Stimulated activated effector memory CD8-positive, alpha-beta T cell treated with anti-CD3 and anti-CD28 coated beads, Interleukin-12 subunit alpha, Interleukin-12 subunit beta, amount 100 ng/mL, for 72 hours (primary cell): ENCODE results near the gene SMIM5.
"Not testable (repeated sequence)": the region's sequence is repeated elsewhere in the genome, so short reads cannot be mapped to it uniquely, and the experiment has no call there.

Source experiments
- ATAC-seq: fragments of 150-1000 bp; cut with Tn5 transposase; 2 replicates; pipeline ENCODE4 v1.10.0; 2021
- DNase-seq, 2 donors: peaks; one replicate each; pipeline ENCODE4 v3.0.0; 2021 to 2022; ENCODE audit warnings: low spot score in 2 of 2
- H3K27ac Mint-ChIP-seq: one replicate; pipeline ENCODE4 v1.8.0; 2022; ENCODE audit warnings: mild to moderate bottlenecking, mixed read lengths
- H3K36me3 Mint-ChIP-seq: one replicate; pipeline ENCODE4 v1.8.0; 2022; ENCODE audit warnings: mild to moderate bottlenecking, mixed read lengths
- H3K4me1 Mint-ChIP-seq: one replicate; pipeline ENCODE4 v1.8.0; 2022; ENCODE audit warnings: mixed read lengths
- H3K4me3 Mint-ChIP-seq: one replicate; pipeline ENCODE4 v1.8.0; 2022; ENCODE audit warnings: mild to moderate bottlenecking, mixed read lengths
- H3K9me3 Mint-ChIP-seq: one replicate; pipeline ENCODE4 v1.8.0; 2022; ENCODE audit warnings: mixed read lengths

Gene SMIM5

DNA sequence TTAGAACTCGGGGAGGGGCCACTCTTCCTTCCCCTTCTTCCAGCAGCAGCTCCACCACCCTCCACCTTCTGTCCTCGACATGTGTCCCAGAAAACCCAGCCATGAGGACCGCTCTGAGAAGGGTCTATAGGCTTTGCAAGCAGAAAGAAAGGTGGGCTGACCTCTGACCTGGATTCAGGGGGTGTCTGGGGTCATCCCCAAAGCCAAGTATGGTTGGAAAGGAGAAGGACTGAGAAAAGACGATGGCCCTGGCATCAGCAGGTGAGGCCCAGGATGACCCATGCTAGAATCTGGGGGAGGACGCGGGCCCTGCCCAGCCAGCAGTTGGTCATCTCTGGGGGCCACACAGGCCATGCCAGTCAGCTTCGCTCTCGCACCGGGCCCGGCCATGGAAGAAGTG, 6.1 kb upstream of the SMIM5 start:
- no peak overlapping the region for H3K27ac Mint-ChIP-seq
- no peaks in the 10 kb centered on the region for H3K9me3 Mint-ChIP-seq
- H3K4me3 Mint-ChIP-seq, result no peak overlapping the region
- no peaks in the 10 kb centered on the region for H3K4me1 Mint-ChIP-seq
- ATAC-seq, result no peak
- DNase-seq, result no peak
- peaks cover 19% of the 10 kb centered on the region for H3K36me3 Mint-ChIP-seq

DNA sequence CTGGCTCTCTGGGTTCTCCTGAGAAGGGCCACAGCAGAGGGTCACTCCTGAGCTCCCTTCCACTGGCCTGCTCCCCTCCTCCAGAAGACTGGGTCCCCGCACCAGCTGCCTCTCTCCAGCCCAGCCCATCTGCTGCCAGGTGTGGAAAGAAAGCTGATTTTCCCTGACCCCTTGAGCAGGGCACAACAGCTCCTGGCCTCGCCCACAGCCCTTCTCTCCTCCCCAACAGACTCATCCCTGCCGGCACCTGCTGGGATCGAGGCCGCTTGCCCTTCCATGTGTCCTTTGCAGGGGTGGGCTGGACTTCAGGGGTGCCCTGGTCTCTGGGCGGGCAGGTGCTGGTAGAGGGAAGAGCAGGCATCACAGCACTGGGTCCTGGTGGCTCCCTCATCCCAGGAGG, 4.8 kb upstream of the SMIM5 start:
- Mint-ChIP-seq H3K36me3 (peaks cover 19% of the 10 kb centered on the region), H3K9me3 (no peaks in the 10 kb centered on the region), H3K4me1 (peaks cover under 1% of the 10 kb centered on the region), H3K4me3 (no peak overlapping the region), H3K27ac (peak overlapping the region; percentile 61)
- ATAC-seq, result no peak
- DNase-seq, result no peak

DNA sequence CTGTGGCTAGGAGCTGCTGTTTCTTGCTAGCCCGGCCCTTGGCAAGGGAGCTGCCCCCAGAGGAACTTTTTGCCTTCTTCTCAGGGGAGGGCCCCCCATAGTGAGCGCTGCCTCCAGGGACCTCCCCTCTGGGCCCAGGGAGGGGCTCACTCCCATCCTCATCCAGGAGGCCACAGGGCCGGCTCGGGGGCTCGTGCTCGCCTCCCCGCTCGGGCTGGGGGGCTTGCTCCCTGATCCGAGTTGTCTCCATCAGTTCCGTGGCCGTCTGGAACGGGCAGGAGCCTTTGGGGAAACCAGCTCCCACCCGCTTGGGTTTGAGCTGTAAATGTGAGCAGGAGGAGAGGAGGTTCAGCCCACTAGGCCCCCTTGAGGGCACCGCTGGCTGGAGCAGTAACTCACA, 4.1 kb upstream of the SMIM5 start:
- ATAC-seq, result no peak
- Mint-ChIP-seq H3K36me3 (peaks cover 19% of the 10 kb centered on the region), H3K4me3 (no peak overlapping the region), H3K9me3 (no peaks in the 10 kb centered on the region), H3K4me1 (peaks cover 8% of the 10 kb centered on the region), H3K27ac (peak overlapping the region; percentile 61)
- DNase-seq, result no peak

DNA sequence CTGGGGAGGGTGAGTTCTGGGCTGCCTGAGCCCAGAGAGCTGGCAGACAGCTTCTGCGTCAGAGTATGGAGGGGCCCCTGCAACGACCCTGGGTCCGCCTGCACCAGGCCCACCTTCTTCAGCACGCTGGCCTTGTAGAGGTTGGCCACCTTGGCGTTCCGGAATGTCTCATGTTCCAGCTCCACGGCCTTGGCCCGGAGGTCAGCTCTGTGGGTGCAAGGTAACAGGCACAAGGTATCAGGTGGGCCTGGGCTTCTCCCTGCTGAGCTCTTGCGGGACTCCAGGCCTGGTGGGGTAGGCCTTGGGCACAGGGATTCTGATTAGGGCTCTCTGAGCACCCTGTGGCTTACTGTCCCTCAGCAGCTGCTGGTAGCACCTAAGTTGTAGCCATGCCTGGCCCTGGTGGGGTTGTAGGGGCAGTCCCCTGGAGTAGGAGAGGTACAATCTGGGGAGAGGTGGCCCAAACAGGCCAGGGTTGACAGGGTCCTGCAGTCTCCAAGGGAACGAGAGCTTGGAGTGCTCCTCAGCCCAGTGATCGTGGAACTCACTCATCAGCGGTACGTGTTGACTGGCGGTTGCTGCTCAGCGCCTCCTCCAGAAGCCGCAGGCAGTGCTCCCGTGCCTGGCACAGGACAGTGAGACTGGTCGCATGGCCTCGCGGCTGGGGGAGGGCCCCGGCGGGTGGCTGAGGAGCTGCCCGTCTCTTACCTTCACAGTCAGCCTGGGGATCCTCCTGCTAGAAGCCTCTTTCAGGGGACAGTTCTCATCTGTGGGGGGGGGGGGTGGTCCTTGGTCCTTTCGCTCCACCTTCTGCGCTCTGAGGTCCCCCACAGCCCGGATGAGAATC, 2.9 kb upstream of the SMIM5 start:
- H3K4me3 Mint-ChIP-seq, result no peak overlapping the region
- ATAC-seq, result no peak
- no peaks in the 10 kb centered on the region for H3K9me3 Mint-ChIP-seq
- peaks cover 8% of the 10 kb centered on the region for H3K4me1 Mint-ChIP-seq
- DNase-seq, result no peak
- H3K27ac Mint-ChIP-seq, result no peak overlapping the region
- H3K36me3 Mint-ChIP-seq, result peaks cover 19% of the 10 kb centered on the region

DNA sequence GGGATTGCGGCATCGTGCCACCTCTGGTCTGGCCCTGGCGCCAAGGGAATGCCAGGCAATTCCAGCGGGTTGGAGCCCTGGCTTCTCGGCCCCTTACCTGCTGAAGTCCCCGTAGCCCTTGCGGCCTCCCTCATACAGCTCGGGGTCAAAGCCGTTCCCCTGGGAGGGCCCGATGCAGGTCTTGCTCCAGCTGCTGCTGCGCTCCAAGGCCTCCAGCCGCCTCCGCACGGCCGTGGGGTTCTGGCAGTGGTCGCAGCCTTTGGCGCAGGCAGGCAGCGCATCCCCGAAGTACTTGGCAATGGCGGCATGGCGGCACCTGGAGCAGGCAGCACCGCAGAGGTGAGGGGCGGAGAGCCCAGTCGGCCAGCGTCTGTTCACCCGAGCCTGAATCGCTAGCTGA, 1.9 kb upstream of the SMIM5 start:
- no peak overlapping the region for H3K27ac Mint-ChIP-seq
- H3K4me3 Mint-ChIP-seq, result no peak overlapping the region
- peaks cover 8% of the 10 kb centered on the region for H3K4me1 Mint-ChIP-seq
- H3K36me3 Mint-ChIP-seq, result peaks cover 19% of the 10 kb centered on the region
- no peaks in the 10 kb centered on the region for H3K9me3 Mint-ChIP-seq
- DNase-seq, result no peak
- no peak for ATAC-seq

DNA sequence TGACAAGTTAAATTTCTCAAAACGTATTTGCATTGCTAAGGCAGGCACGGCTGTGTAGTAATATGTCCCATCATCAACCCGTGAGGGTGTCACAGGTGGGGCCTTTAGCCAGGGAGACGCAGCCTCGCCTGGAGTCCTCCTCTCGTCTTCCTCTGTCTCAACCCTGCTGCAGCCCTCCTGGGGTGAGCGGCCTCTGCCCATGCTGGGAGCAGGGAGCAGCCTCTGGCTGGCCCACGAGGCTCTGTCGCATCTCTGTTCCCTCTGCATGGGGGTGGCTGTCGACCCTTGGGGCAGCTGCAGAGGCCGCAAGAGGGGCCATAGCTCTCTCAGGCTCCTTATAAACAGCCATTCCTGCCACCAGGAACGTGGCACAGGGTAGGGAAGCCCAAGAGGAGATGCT, 806 bp upstream of the SMIM5 start:
- DNase-seq (no peak), ATAC-seq (no peak)
- H3K4me1 Mint-ChIP-seq, result peaks cover 8% of the 10 kb centered on the region
- H3K4me3 Mint-ChIP-seq, result no peak overlapping the region
- no peak overlapping the region for H3K27ac Mint-ChIP-seq
- peaks cover 15% of the 10 kb centered on the region for H3K36me3 Mint-ChIP-seq
- no peaks in the 10 kb centered on the region for H3K9me3 Mint-ChIP-seq

DNA sequence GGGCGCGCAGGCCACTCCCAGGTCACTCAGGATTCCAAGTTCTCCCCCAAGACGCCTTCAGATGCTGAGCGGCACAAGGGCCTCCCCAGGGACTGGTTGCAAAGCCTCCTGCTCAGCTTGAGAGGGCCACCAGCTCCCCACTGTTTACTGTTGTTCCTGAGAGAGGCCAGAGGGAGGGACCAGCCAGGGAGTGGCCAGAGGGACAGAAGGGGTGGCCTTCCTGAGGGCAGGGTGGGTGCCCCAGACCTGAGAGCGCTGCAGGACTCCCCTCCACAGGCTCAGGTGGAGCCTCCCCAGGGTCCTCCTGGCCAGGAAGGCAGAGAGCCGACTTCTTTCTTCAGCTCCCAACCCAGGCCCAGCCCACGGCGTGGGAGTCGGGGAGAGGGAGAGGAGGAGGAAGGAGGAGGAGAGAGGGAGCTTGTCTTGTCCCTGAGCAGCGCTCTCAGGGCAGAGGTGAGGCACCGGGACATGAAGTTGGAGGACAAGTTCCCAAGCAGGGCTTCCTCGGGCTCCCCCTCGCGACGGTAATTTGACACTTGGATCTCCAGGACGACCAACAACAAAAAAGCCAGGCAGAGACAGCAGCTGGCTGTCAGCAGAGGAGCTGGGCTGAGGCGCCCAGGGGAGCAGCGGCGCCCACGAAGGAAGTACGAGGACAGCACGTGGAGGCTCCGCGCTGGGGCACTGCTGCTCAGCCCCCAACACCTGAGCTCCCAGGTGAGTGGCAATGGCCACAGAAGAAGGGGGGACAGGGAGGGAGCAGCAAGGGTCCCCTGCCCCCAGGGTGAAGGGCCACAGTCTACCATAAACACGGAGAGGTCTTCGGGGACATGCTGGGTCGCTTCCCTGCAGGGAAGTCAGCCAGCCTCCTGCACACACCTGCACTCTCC, 497 bp downstream of the SMIM5 start:
- no peaks in the 10 kb centered on the region for H3K9me3 Mint-ChIP-seq
- H3K4me3 Mint-ChIP-seq, result no peak overlapping the region
- DNase-seq, result no peak
- ATAC-seq, result no peak
- peaks cover 10% of the 10 kb centered on the region for H3K36me3 Mint-ChIP-seq
- H3K27ac Mint-ChIP-seq, result no peak overlapping the region
- H3K4me1 Mint-ChIP-seq, result peaks cover 8% of the 10 kb centered on the region

DNA sequence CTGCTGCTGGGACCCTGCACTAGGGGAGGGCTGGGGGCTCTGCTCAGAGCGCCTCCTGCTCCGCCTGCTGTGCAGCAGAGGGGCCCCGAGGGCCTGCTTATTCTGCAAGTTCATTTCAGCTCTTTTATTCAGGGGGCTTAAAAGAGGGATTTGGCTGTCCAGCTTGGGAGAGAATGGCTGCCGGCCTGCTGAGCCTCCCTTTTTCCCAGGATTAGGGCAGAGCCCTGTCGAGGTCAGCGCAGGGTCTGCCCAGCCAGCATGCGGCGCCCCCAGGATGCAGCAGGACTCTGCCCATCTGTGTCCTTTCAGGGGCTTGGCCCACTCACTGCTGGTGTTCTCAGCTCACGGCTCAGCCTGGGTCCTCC, 1.1 kb downstream of the SMIM5 start:
- no peak overlapping the region for H3K27ac Mint-ChIP-seq
- no peak overlapping the region for H3K4me3 Mint-ChIP-seq
- DNase-seq (no peak), ATAC-seq (no peak)
- H3K36me3 Mint-ChIP-seq, result peaks cover 10% of the 10 kb centered on the region
- peaks cover 8% of the 10 kb centered on the region for H3K4me1 Mint-ChIP-seq
- no peaks in the 10 kb centered on the region for H3K9me3 Mint-ChIP-seq

DNA sequence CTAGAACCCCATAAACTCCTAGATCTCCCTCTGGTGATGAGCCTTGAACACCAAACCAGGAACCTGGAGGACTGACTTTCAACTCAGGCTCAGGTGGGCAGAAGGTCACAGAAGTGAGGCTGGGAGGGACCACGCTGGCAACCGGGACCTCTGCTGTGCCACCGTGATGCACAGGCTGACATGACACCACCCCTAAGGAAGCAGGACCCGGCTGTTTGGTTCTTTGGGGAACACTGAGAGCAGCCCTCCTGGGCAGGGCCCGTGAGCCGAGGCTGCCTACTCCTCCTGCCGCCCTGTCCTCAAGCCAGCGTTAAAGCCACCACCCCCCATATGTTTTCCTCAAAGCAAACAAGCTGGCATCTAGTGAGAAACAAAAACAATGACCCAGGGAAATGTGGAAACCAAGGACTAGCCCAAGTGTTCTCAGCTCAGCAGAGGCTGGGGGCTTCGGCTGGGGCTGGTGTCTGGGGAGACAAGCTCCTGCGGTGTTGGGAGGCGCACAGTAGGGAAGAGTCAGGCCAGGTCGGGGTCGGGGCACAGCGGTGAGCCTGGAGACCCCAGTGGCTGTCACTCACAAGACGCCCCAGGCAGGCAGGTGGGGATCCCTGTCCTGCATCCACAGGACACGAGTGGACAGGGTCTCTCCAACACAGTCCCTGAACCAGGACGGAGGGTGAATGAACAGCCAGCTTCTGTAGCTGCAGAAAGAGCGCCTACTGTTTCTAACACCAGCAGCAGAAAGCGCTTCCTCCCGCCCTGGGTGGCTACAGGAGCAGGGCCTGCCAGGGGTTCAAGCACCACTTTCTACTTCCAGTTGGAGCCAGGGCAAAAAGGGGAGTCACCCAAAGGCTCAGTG, 1.7 kb downstream of the SMIM5 start:
- ATAC-seq (no peak), DNase-seq (no peak)
- H3K36me3 Mint-ChIP-seq, result peaks cover 10% of the 10 kb centered on the region
- H3K4me1 Mint-ChIP-seq, result peaks cover 8% of the 10 kb centered on the region
- no peaks in the 10 kb centered on the region for H3K9me3 Mint-ChIP-seq
- H3K27ac Mint-ChIP-seq, result no peak overlapping the region
- H3K4me3 Mint-ChIP-seq, result no peak overlapping the region

DNA sequence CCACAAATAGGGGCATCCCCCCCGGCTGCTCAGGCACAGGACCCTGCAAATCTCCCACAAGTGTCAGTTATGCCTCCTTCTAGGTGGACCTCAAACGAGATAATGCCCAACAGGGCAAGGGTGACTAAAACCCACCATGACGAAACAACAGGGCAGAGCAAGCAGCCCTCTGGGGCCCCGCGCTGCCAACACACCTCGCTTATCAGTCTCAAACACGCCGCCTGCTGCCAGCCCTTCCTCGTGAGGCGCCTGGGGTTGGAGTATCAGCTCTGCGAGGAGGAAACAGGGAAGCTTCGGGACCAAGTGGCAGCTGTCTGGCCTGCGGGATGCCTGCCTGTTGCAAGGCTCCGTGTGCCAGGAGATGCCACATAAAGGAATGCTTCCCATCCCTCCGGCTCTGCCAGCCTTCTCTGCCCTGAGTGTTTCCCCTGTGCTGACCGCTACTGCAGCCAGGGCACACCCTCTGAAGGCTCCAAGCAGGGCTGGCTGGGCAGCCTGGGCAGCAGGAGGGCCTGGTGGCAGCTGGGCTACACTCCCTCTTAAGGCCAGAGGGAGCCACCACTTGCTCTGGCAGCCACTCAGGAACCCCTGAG, 2.5 kb downstream of the SMIM5 start:
- H3K27ac Mint-ChIP-seq, result peak overlapping the region; percentile 68
- DNase-seq, result no peak
- peaks cover 8% of the 10 kb centered on the region for H3K4me1 Mint-ChIP-seq
- H3K36me3 Mint-ChIP-seq, result peaks cover 4% of the 10 kb centered on the region
- no peak for ATAC-seq
- no peaks in the 10 kb centered on the region for H3K9me3 Mint-ChIP-seq
- H3K4me3 Mint-ChIP-seq, result no peak overlapping the region

DNA sequence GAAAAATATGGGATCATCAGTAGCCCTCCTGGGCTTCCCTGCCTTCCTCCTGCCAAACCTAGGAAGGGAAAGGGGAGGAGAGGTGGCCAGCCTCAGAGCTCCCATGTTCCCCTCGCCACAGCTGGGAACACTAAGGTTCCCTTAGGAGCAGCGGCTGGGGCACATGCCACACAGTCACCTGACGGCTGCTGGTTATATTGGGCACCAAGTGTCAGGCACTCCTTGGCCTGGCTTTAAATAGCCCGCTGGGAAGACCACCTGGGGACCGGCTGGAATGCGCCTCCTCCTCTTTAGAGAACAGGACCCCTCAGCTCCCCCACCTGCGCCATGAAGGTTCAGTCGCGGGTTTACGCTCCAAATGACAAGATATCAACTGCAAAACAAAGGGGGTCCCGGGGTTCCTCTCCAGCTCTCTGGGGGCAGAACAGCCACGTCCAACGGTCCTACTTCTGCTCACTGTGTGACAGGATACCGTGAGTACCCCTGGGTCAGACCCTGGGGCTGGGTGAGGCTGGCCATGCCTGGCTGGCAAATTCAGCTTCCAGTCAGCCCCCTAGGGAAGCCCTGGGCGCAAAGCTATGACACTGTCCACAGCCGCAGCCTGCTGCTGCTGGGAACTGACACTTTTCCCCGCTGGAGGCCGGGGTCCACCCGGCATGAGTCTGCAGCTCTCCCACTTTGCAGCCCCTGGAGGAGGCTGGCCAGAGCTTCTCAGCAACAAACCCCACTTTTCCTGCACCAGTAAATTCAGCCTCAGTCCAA, 3.3 kb downstream of the SMIM5 start:
- Mint-ChIP-seq H3K9me3 (no peaks in the 10 kb centered on the region), H3K4me3 (no peak overlapping the region), H3K4me1 (peaks cover 8% of the 10 kb centered on the region), H3K27ac (no peak overlapping the region), H3K36me3 (no peaks in the 10 kb centered on the region)
- no peak for ATAC-seq
- no peak for DNase-seq

DNA sequence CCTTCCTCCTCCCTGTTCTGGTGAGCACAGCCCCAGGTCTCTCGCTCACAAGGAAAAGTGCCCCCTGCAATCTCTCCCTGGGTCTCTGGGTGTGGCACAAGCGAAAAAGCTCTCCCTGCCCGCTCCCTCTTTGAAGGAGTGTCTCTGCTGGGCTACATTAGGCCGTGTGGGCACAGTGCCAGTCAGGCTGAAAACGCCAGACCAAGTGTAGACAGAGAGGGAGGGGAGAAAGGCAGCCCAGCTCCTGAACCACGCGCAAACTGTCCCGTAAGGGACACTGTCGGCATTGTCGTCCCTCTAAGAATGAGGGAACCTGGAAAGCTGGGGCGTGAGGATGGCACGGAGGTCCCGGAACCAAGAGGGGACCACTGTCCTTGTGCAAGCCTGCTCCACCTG, 3.9 kb downstream of the SMIM5 start:
- DNase-seq (no peak), ATAC-seq (no peak)
- H3K27ac Mint-ChIP-seq, result no peak overlapping the region
- H3K36me3 Mint-ChIP-seq, result no peaks in the 10 kb centered on the region
- no peak overlapping the region for H3K4me3 Mint-ChIP-seq
- H3K4me1 Mint-ChIP-seq, result peaks cover 8% of the 10 kb centered on the region
- no peaks in the 10 kb centered on the region for H3K9me3 Mint-ChIP-seq

DNA sequence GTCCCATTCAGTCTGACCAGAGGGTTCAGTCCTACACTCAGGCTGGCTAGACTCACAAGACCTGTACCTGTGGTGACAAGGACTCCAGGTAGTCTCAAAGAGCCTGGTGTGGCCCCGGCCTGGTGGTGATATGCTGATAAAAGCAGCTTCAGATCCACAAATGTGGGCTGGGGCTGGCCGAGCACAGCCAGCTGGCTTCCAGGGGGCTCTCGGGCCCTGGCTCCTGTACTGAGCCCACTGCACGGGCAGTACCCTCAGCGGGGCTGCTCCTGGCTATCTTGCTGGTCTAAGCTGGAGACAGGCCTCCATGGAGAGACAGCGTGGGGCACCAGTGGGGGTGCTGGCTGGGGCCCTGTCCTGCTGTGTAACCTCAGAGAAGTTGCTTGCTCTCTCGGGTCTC, 4.3 kb downstream of the SMIM5 start:
- Mint-ChIP-seq H3K4me3 (no peak overlapping the region), H3K9me3 (no peaks in the 10 kb centered on the region), H3K4me1 (peaks cover 8% of the 10 kb centered on the region), H3K27ac (no peak overlapping the region), H3K36me3 (no peaks in the 10 kb centered on the region)
- ATAC-seq, result no peak
- no peak for DNase-seq

DNA sequence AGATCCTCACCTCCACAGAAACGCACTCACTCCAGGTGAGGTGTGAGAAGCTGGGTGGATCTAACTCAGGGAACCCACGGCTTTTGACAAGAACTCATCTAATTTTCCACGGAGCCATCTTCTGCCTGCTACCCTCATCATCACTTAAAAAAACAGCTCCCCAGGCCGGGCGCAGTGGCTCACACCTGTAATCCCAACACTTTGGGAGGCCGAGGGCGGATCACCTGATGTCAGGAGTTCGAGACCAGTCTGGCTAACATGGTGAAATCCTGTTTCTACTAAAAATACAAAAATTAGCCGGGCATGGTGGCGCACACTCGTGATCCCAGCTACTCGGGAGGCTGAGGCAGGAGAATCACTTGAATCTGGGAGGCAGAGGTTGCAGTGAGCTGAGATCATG, 4.8 kb downstream of the SMIM5 start:
- ATAC-seq, H3K4me1 Mint-ChIP-seq, H3K36me3 Mint-ChIP-seq, H3K9me3 Mint-ChIP-seq, H3K4me3 Mint-ChIP-seq, DNase-seq: not testable (repeated sequence)
- peak overlapping the region; percentile 26 for H3K27ac Mint-ChIP-seq
